ENCODE measurements around the gene FUT1.
"Not testable (repeated sequence)": the region's sequence is repeated elsewhere in the genome, so short reads cannot be mapped to it uniquely, and the experiment has no call there.

The FUT1 gene

GRCh38 chr19:48718106-48718505, 34.3 kb downstream of the FUT1 start:
- not testable (repeated sequence) for DNase-seq (ENCODE audit: low read depth)

GRCh38 chr19:48716562-48717291, 35.7 kb downstream of the FUT1 start:
- DNase-seq (ENCODE audit: low read depth) = no peak

- no peak for DNase-seq (ENCODE audit: low read depth)
These were observed 36.7 kb downstream of the FUT1 start for GRCh38 chr19:48715681-48716171.

GRCh38 chr19:48714759-48715675, 37.4 kb downstream of the FUT1 start:
- no peak for DNase-seq (ENCODE audit: low read depth)

- peak; percentile 95 for DNase-seq (ENCODE audit: low read depth)
These were observed 38.3 kb downstream of the FUT1 start for GRCh38 chr19:48713864-48714755.

- no peak for DNase-seq (ENCODE audit: low read depth)
These were observed 39.2 kb downstream of the FUT1 start for GRCh38 chr19:48713041-48713863.

GRCh38 chr19:48711106-48711662, 41.3 kb downstream of the FUT1 start:
- DNase-seq (ENCODE audit: low read depth) = no peak

GRCh38 chr19:48708471-48708870, 44.0 kb downstream of the FUT1 start:
- no peak for DNase-seq (ENCODE audit: low read depth)

- no peak for DNase-seq (ENCODE audit: low read depth)
These were observed 47.0 kb downstream of the FUT1 start for GRCh38 chr19:48705431-48705830.

- DNase-seq (ENCODE audit: low read depth) = no peak
These were observed 49.1 kb downstream of the FUT1 start for GRCh38 chr19:48703316-48703715.

GRCh38 chr19:48702701-48703100, 49.7 kb downstream of the FUT1 start:
- DNase-seq (ENCODE audit: low read depth) = no peak

- no peak for DNase-seq (ENCODE audit: low read depth)
These were observed 54.4 kb downstream of the FUT1 start for GRCh38 chr19:48698046-48698445.

All from T follicular helper cell (primary cell).